HG03521 (cell line): ENCODE results near the gene BRSK2.

Experiments
- ATAC-seq: cut with Tn5 transposase; IDR thresholded peaks from one replicate; pipeline ENCODE4 v1.9.1; 2021; ENCODE audit warnings: mild to moderate bottlenecking, moderate library complexity; ENCODE audit not compliant: unreplicated experiment

Gene BRSK2

DNA sequence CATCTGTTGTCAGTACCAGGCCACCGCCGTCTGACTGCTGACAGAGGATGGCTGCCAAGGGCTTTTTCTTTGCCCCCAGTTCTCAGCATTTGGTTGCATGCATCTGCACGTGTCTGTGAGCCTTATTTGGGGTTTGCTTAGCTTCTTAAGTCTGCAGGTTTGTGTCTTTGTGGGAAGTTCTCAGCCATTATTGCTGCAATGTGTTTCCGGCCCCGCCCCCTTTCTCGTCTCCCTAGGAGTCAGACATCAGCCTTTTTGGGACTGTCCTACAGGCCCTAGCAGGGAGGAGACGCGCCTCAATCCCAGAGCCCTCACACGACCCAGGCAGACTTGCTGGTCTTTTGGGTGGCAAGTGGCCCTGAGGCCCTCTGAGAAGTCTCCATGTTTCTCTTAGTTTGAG is 88.8 kb downstream of the BRSK2 start:
- ATAC-seq, result no peak

- no peak for ATAC-seq
Observed at GRCh38 chr11:1479006-1479677, 89.4 kb downstream of the BRSK2 start.

DNA sequence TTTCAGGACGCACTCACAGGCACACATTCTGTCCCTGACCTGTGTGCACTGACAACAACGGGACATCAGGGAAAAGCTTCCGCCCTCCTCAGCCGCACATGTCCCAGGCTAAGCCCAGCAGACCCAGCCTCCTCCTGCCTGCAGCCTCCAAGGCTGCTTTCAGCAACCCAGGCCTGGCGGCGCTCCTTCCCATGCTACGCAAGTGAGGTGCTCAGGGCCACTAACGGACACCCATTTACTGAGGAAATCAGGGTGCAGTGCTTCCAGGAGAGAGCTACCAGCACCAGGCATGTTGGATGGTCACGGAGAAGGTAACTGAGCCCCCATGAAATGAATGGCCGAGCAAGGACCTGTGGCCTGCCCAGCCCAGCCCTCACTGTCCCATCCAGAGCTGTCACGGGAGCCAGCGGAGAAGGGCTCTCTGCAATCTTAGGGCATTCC is 90.0 kb downstream of the BRSK2 start:
- no peak for ATAC-seq

DNA sequence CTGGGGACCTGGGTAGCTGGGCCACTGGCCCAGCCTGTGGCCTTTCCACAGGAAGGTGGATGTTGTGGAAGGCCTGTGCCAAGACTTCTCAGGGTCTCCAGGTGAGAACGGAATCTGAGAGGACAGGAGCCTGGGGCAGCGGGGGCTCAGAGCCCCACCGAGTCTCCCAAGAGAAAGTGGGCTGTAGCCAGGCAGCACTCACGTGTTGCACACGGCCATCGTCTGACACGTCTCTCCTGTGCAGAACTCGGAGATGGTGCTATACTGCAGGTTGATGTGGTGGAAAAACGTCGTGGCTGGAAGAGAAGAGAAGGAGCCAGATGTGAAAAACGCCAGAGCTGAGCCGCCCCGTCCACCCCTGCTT is 90.4 kb downstream of the BRSK2 start:
- no peak for ATAC-seq

DNA sequence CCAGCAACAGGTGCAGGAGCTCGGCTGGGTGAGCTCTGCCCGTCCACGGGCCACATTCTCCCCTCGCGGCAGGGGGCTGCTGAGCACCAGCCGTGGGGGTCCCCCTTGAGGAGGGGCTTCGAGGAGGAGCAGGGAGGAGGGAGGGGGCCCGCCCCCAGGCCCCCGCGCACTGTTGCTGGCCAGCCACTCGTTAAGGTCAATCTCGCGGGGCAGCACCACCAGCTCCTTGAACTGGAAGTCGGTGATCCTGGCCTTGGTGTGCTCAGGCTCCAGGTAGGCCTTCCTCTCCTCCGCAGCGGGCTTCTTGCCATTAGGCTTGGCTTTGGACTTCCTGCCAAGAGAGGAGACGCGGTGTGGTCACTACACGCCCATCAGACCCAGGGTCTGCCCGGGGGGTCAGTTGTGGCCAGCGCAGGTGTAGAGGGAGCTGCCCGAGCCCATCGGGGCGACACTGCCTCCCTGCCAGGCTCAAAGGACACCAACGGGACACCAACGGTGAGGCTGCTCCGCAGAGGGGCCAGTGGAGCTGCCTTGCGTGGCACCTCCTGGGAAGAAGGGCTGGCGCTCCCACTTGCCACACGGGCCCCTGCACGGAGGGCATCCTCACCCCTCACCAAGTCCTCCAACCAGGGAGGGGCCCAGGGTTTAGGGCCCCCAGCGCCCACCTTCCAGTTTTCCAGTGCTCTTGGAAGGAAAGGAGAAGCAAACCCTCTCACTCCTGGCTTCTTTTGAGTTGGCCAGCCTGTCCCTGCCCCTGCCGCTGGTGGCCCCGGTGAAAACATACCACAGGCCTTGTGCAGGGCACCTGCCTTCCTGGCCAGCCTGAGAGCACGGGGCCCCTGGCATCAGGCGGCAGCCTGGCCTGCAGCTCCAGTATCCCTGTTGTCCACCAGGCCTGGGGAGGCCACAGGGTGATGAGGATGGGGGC is 91.1 kb downstream of the BRSK2 start:
- no peak for ATAC-seq

GRCh38 chr11:1481483-1481825 is 91.7 kb downstream of the BRSK2 start:
- ATAC-seq, result no peak

GRCh38 chr11:1481861-1482441 is 92.2 kb downstream of the BRSK2 start:
- ATAC-seq, result no peak

GRCh38 chr11:1482581-1483444 is 93.1 kb downstream of the BRSK2 start:
- ATAC-seq, result no peak

DNA sequence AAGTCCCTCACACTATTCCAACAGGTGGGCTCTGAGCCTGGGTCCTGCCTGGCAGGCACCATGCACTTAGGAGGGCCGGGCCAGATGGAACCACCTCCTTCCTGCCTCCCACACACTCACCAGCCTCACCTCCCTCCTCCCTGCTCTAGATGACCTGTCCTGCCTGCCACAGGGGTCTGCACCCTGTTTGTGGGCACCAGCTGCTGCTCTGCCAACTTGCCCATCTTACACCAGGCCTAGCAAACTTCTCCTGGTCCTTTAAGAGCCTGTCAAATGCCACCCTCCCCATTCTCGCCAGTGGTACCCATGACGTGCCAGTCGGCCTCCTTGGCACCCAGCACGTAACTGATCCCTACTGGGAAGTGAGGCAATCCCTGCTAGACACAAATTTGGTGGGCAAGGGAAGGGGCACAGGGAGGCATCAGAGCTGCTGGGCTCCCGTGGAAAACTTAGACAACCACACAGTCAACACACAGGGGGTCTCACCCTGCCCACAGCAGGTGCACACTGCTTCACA is 93.8 kb downstream of the BRSK2 start:
- ATAC-seq, result no peak

DNA sequence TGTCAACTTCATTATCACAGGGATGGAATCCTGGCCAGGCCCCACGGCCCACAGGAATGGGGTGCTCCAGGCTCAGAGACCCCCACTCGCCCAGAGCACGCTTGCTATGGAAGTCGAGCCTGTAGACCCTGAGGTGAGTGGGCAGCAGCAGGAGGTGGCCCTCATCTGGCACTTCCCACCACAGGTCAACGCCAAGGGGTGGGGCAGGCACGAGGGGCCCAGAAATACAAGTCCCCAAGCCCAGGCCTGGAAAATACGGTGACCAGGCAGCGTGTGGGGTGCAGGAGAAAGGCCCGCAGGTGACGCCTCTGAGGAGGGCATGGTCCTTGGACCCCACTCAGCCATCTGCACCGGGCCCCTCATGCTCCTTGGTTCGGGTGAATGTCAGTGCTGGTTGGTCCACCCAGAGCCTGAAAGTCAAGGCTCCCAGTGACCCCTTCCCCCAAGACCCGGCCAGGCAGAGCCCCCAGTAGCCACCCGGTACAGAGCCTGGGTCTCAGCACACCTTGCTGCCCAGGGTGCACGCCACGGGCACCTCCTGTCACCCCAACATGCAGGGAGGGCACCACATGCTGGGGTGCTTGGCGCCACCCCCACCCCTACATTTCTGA is 94.4 kb downstream of the BRSK2 start:
- ATAC-seq, result no peak

DNA sequence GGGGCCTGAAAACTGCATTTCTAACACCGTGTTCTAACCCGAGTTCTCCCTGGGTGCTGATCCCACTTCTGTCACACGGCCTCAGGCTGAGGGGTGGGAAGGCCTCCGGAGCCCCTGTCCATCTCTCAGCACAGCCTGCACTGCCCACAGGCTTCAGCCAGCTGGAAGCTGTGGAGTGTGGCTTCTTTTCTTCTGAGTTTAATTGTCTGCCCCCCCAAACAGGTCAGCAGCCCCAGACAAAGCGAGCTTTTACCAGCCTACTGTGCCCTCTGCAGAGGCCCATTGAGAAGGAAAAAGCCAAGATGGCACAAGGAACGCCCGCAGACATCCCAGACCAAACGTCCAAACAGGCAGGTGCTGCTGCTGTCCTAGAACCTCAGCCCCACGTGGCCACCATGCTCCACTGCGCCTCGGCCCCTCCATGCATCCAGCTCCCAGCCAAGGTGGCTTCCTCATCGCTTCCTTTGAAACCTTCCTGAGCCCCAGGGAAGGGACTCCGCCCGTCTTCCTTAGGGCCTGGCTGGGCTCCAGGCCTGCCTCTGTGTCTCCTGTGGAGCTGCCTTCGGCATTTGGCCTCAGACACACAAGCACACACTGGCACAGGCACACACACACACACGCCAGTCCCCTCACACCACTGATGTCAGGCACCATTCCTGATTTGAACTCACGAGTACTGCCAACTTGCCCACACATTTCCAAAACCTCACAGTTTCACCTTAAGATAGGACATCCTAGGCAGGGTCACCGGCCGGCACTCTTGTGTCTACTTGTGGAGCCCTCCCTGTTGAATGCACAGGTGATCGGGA is 95.2 kb downstream of the BRSK2 start:
- ATAC-seq, result no peak

GRCh38 chr11:1485504-1485885 is 95.8 kb downstream of the BRSK2 start:
- ATAC-seq, result no peak

DNA sequence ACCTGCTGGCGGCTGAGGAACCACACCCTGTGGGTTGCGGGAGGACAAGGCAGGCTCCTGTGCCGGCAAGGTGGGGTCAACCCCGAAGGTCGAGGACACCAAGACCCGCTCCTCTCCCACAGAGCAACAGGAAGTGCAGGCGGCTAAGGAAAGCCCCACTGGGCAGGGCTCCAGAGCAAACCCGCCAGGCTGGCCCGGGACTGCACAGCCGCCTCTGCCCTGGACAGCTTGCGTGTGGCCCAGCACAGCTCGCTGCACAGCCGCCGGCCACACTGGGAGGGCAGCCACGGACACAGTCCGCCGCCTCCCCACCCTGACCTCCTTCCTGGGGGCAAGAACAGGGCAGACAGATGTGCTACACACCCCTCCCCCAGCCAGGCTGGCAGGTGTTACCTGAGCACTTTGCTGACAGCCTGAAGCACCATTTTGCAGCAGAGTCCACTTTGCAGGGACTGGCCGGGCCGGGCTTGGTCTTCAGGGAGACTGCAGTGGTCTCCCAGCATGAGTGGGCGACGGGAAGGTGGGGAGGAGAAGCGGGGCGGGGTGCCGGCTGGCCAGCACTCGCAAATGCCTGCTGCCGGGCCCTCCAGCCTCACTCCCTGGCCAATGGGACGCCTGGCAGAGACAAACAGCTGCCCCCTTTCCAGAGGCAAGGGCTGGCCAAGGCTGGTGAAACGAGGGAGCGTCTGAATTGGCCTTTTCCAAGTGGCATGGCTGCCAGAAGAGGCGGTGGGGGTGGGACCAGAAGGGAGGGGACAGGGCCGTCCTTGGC is 96.5 kb downstream of the BRSK2 start, which contains the start of gene MOB2:
Gene MOB2, minus strand, starts transcription at position 726 of the 772 bp plus-strand sequence. Its CDS starts 223 bp downstream, at position 503.
- ATAC-seq, result no peak

DNA sequence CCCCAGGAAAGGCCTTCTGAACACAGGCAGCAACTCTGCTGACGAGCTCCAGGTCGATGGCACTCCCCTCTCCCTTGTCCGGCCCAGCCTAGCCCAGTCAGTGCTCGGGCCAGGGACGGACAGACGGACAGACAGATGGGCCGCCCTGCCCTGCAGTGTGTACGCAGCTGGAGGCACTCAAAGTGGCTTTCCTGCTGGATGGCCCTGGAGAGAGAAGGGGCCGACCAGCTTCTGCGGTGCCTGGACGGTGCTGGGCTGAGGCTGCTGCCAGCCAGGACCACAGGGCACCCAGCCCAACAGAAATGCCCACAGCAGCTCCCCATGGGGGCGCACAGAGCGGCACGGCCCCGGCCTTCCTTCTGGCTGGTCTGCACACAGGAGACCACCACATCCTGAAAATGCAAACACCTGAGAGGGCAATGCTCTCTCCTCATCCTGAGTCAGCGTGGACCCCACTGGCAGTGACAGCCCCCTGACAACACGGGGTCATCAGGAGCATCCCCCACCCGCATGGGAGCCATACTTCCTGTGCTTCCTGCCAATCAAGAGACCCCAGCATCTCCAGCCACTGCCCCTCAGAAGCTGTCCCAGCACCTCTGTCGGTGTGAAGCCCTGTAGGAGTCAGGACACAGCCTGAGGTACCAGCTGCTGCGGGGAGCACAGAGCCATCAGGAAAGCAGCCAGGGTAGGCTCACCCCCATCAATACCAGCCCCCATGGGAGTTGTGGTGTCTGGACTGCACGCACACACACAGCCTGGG is 97.5 kb downstream of the BRSK2 start:
- ATAC-seq, result no peak

DNA sequence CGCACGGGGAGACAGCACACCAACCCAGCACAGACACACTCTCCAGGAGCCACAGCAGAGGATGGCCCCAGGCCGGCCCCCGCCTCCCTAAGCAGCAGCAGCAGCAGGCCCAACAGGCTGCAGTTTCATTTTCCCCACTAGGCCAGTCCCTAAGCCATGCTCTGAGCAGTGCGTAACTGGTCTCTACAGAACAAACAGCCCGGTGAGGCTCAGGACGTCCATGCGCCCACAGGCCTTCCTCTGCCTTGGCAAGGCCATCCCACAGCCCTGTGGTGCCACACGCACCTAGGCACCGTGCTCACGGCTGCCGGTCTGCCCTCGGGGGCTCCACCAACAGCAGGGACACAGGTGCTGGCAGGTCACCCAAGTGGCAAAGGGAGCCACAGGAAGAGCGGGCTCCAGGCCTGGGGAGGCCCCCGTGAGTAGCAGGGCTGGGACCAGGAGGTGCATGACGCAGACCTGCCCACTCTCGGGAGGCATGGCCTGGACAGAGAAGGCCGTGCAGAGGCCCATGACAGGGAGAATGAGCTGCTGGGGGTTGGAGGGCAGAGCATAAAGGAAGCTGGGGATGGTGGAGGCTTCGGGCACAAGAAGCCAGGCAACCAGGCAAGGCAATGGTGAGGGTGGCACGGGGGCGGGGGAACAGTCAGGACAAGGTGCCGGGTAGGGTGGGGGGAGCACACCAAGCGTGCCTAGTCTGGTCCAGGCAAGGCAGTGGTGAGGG is 98.3 kb downstream of the BRSK2 start:
- no peak for ATAC-seq

GRCh38 chr11:1488575-1489180 is 98.9 kb downstream of the BRSK2 start:
- ATAC-seq, result no peak

DNA sequence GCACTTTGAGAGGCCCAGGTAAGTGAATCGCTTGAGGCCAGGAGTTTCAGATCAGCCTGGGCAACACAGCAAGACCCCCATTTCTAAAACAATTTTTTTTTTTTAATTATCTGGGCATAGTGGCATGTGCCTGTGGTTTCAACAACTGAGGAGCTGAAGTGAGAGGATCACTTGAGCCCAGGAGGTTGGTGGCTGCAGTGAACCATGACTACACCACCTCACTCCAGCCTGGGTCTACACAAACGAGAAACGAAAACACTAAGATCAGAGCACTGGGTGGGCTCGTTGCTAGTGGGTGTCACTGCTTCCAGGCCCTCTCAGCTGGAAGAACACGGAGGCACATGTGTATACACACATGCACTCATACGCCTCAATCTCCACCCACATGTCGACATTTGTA is 100.9 kb downstream of the BRSK2 start:
- no peak for ATAC-seq
